Fibroblast of the aortic adventitia (primary cell): ENCODE measurements around the gene MRPL48. TPM values are rescaled to one million over a fixed set of nuclear protein-coding genes. Genes with fewer than 3 reads are reported as not detected.

Experiments
- DNase-seq: peaks from one replicate; pipeline ENCODE4 v3.0.0-alpha.2; 2010; ENCODE audit warnings: low read depth
- H3K4me3 ChIP-seq: 2 replicates; pipeline ENCODE4 v1.5.1; 2011; ENCODE audit warnings: low read depth, mild to moderate bottlenecking, control low read depth, low read length, moderate library complexity
- total RNA-seq: library from RNA; depleted of rRNA; stranded (reverse); fragments of >200 nt; gene quantifications from 2 replicates; pipeline ENCODE4 v1.2.3, GENCODE V29; 2012; ENCODE audit warnings: low replicate concordance
- TF ChIP-seq, protein P1 (sequence below): IDR thresholded peaks from 2 replicates; pipeline ENCODE4 v1.5.1; 2011; ENCODE audit warnings: mild to moderate bottlenecking, low read length, control low read depth, inconsistent platforms; ENCODE audit not compliant: insufficient read depth

The MRPL48 gene
- total RNA-seq, 1 donor = 45.6 TPM

GRCh38 chr11:73869332-73869949 is 81.8 kb downstream of the MRPL48 start:
- TF ChIP-seq, protein P1, sequence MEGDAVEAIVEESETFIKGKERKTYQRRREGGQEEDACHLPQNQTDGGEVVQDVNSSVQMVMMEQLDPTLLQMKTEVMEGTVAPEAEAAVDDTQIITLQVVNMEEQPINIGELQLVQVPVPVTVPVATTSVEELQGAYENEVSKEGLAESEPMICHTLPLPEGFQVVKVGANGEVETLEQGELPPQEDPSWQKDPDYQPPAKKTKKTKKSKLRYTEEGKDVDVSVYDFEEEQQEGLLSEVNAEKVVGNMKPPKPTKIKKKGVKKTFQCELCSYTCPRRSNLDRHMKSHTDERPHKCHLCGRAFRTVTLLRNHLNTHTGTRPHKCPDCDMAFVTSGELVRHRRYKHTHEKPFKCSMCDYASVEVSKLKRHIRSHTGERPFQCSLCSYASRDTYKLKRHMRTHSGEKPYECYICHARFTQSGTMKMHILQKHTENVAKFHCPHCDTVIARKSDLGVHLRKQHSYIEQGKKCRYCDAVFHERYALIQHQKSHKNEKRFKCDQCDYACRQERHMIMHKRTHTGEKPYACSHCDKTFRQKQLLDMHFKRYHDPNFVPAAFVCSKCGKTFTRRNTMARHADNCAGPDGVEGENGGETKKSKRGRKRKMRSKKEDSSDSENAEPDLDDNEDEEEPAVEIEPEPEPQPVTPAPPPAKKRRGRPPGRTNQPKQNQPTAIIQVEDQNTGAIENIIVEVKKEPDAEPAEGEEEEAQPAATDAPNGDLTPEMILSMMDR = no peak
- no peak overlapping the region for H3K4me3 ChIP-seq
- DNase-seq = no peak

DNA sequence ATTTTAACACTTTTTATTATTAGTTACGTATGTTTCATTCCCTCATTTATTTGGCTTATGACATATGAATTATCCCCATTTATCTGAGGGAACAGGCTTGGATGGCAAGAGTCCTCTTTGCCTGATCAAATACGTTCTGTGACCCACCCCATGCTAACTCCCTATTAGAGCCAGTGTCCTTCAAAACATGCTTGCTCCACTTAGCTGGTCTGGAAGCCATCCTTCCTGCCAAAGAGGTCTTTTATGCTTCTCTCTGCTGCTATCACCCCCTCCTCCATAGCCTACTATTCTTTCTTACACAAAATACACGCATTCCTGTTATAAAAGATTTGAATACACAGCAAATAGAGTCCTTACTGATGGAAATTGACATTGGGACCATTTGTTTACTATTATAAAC is 82.6 kb downstream of the MRPL48 start:
- TF ChIP-seq, protein P1 = no peak
- H3K4me3 ChIP-seq = no peak overlapping the region
- DNase-seq = no peak

GRCh38 chr11:73872749-73873357 is 85.2 kb downstream of the MRPL48 start:
- no peak overlapping the region for H3K4me3 ChIP-seq
- DNase-seq = no peak
- TF ChIP-seq, protein P1 = no peak

- DNase-seq = no peak
- TF ChIP-seq, protein P1 = no peak
- peak overlapping the region; percentile 95 for H3K4me3 ChIP-seq
These were observed 87.7 kb downstream of the MRPL48 start for GRCh38 chr11:73875380-73875779.

- TF ChIP-seq, protein P1 = no peak
- peak overlapping the region; percentile 95 for H3K4me3 ChIP-seq
- no peak for DNase-seq
These were observed 88.2 kb downstream of the MRPL48 start for GRCh38 chr11:73875840-73876239.

DNA sequence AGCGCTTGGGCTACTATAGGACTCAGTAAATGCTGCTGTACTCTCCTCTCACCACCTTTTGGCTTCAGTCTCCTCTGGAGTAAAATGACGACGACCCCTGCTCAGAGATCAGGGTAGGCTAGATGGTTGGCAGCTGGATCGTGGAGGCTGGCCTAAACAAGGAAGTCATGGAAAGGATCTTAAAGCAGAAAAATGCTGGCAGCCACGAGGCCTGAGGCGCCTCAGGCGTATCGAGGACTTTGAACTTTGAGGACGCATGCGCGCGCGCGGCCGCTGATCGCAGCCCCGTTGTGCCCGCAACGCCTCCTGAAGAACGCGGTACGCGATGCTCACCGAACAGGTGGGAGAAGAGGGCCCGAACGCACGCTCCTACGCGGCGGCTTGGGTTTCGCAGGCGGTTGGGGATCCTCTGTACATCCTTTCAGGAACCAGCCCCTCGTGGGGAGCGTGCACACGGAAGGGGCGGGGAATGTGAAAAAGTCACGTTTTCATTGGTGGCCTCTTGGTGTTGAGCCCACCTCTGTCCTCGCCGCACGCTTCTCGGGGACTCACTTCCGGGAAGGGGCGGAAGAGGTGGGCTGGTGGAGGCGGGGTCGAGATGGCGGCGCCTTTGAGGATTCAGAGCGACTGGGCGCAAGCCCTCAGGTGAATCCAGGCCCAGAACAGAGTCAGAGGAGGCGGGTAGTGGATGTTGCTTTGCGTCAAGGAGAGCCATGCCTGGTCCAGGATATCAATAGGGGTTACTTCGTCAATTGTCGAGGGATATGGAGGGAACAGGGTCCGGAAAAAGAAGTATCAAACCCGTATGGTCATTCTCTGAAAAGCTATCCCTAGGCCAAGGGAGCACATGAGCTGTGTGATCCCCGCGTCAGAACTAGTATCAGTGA is 89.0 kb downstream of the MRPL48 start, which contains the start of the genes COA4 and PAAF1:
TSS of gene COA4 (minus strand) at position 423 of the 887 bp plus-strand sequence. CDS start 3,468 bp downstream, outside the sequence.
TSS of gene PAAF1 (plus strand) at position 576 of the 887 bp plus-strand sequence. CDS start at position 599, 23 bp downstream.
- peak; percentile 94 for DNase-seq
- TF ChIP-seq, protein P1 = no peak
- H3K4me3 ChIP-seq = peak within 1 kb of the TSS; percentile 95
